AG09319 (cell line): ENCODE measurements around the gene CRMP1.

ENCODE experiments used
- DNase-seq: peaks from one replicate; pipeline ENCODE4 v3.0.0-alpha.2; 2010; ENCODE audit warnings: low read depth; ENCODE audit errors: extremely low read depth
- TF ChIP-seq, protein P1 (sequence below): IDR thresholded peaks from 2 replicates; pipeline ENCODE4 v1.5.1; 2011; ENCODE audit warnings: low read depth, mild to moderate bottlenecking, inconsistent platforms, low read length, moderate library complexity

Gene CRMP1

DNA sequence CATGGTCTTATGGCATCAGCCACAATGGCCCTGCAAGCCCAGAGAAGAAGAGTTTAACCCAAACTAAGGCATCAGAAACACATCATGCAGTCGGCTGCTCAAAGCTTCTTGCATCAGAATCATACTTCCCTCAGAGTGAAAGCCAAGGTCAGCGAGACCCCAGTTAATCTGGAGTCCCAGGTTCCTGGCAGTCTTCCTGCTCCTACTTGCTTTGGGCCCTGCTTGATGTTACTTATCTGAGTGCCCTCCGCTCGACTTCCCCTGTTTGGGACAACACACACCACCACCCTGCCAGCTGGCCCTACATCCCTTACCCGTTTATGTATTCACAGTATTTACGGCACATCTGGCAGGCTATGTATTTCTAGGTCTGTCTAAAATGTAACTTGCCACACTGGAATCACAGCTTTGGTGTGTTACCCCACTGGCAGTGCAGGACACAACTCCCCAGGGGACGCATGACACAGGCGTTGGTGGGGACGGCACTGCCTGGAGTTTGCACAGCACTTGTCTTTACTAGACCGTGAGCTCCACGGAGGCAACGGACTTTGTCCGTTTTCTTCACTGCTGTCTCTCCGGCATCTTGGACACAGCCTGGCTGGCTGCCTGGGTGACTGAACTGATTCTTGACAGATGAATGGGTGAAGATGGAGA, 22.8 kb downstream of the CRMP1 start:
- no peak for DNase-seq
- TF ChIP-seq, protein P1, sequence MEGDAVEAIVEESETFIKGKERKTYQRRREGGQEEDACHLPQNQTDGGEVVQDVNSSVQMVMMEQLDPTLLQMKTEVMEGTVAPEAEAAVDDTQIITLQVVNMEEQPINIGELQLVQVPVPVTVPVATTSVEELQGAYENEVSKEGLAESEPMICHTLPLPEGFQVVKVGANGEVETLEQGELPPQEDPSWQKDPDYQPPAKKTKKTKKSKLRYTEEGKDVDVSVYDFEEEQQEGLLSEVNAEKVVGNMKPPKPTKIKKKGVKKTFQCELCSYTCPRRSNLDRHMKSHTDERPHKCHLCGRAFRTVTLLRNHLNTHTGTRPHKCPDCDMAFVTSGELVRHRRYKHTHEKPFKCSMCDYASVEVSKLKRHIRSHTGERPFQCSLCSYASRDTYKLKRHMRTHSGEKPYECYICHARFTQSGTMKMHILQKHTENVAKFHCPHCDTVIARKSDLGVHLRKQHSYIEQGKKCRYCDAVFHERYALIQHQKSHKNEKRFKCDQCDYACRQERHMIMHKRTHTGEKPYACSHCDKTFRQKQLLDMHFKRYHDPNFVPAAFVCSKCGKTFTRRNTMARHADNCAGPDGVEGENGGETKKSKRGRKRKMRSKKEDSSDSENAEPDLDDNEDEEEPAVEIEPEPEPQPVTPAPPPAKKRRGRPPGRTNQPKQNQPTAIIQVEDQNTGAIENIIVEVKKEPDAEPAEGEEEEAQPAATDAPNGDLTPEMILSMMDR = no peak

- TF ChIP-seq, protein P1 = no peak
- no peak for DNase-seq
Observed at GRCh38 chr4:5867866-5868265, 25.0 kb downstream of the CRMP1 start.

DNA sequence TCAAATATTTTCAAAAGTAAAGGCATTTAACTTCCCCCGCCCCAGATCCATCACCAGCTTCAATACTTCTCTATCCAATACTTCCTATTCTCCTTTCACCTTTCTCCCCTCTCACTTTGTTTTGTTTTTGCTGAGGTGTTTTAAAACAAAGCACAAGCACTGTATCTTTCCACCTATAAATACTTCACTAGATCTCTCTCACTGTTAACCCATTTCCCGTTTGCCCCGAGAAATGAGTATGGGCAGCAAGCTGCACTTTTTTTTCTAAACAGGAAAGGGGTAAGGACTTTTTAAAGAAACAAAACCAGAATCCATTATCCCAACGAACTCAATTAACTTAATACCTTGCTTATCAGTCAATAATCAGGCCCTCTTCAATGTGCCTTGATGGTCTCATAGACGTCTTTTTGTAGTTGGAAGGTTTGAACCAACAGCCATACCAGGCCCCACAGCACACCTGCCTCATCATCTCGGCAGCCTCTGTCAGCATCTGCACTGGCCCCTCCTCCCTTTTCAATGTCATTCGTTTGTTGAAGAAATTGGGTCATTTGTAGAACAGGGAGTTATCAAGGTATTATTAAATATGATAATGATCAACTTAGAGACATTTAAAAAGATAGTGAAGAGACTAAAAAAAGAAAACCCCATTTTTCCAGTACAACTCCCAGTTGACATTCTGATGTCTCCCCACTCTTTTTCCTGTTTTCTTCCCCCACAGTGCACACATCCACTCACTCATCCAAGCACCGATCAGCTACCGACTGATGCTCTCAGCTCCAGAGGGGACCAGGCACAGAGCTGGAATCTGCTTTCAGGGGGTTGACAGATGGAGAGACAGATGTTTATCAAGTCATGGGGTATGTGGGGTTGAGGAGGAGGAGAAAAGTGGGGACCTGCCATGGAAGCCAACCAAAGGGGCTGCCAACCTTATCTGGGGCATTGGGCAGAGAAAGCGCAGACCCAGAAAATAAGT, 25.8 kb downstream of the CRMP1 start:
- TF ChIP-seq, protein P1 = no peak
- no peak for DNase-seq

- no peak for DNase-seq
- TF ChIP-seq, protein P1 = no peak
Observed at GRCh38 chr4:5865896-5866599, 26.8 kb downstream of the CRMP1 start.

- DNase-seq = peak; percentile 4
Observed at GRCh38 chr4:5863461-5864113, 29.3 kb downstream of the CRMP1 start.

GRCh38 chr4:5858020-5858769, 34.7 kb downstream of the CRMP1 start:
- no peak for DNase-seq
- TF ChIP-seq, protein P1 = no peak

More at GRCh38 chr4:5863461-5864113, 29.3 kb downstream of the CRMP1 start:
- TF ChIP-seq, protein P1 = no peak
